Cardiac fibroblast (primary cell): Measurements from ENCODE around the gene CERS1.
"Not testable (repeated sequence)": the region's sequence is repeated elsewhere in the genome, so short reads cannot be mapped to it uniquely, and the experiment has no call there.

Experiments used
- DNase-seq, 2 donors: peaks; one replicate each; pipeline versions ENCODE4 v3.0.0 to v3.0.0-alpha.2; 2010; ENCODE audit warnings: low read depth in 2 of 2
- H3K4me3 ChIP-seq, 2 donors: replicated peaks in 1 of 2; 1 replicate in 1 of 2; 2 replicates in 1 of 2; pipeline ENCODE4 v1.5.1; 2011; ENCODE audit warnings: low read depth in 2 of 2, low read length in 2 of 2, mild to moderate bottlenecking in 2 of 2, moderate library complexity in 1 of 2
- CTCF ChIP-seq: IDR thresholded peaks from one replicate; pipeline ENCODE4 v1.5.1; 2011; ENCODE audit warnings: low read depth, mild to moderate bottlenecking, low read length, inconsistent platforms

The CERS1 gene

GRCh38 chr19:18919086-18919899 lies 23.3 kb upstream of the CERS1 start, which contains the start of the genes COPE and DDX49:
Gene COPE (minus strand): TSS chr19:18919387. CDS start chr19:18919348, 39 bp downstream.
Gene DDX49 (plus strand): TSS chr19:18919715. CDS start chr19:18919742, 27 bp downstream.
- H3K4me3 ChIP-seq: peak within 1 kb of the TSS; percentile 90 to 99
- peak; percentile 100 for DNase-seq
- no peak for TF ChIP-seq CTCF

GRCh38 chr19:18917593-18917992 lies 21.6 kb upstream of the CERS1 start:
- H3K4me3 ChIP-seq: peak overlapping the region in 1 of 2 donors; percentile 21
- not testable (repeated sequence) for DNase-seq

- H3K4me3 ChIP-seq: no peak overlapping the region
- DNase-seq: peak; percentile 44 to 56
- no peak for TF ChIP-seq CTCF
Observed at GRCh38 chr19:18915639-18916038, 19.7 kb upstream of the CERS1 start.

GRCh38 chr19:18913466-18913865 lies 17.5 kb upstream of the CERS1 start:
- DNase-seq: no peak
- no peak overlapping the region for H3K4me3 ChIP-seq
- no peak for TF ChIP-seq CTCF

- no peak overlapping the region for H3K4me3 ChIP-seq
- no peak for DNase-seq
- no peak for TF ChIP-seq CTCF
Observed at GRCh38 chr19:18912933-18913332, 17.0 kb upstream of the CERS1 start.

- DNase-seq: no peak
- no peak for TF ChIP-seq CTCF
Observed at GRCh38 chr19:18910801-18911436, 15.0 kb upstream of the CERS1 start.

GRCh38 chr19:18910010-18910409 lies 14.1 kb upstream of the CERS1 start:
- TF ChIP-seq CTCF: no peak
- DNase-seq: no peak
- H3K4me3 ChIP-seq: no peak overlapping the region

More at GRCh38 chr19:18910801-18911436, 15.0 kb upstream of the CERS1 start:
- no peak overlapping the region for H3K4me3 ChIP-seq
